OCI-LY7 (cell line): ENCODE measurements around the gene GDAP2. TPM values are rescaled to one million over a fixed set of nuclear protein-coding genes. Genes with fewer than 3 reads are reported as not detected.

ENCODE experiments used
- BruUV-seq: library from RNA; stranded (reverse); fragments of 400-500 nt; replicated peaks from 2 replicates; lab custom pipeline; 2021; lab: Mats Ljungman, UMichigan
- CTCF ChIA-PET: fragments of 300-600 bp; sonication (Branson Sonifier 250); formaldehyde crosslinking; loops from one replicate; lab custom pipeline; 2022; ENCODE audit warnings: antibody characterized with exemption; ENCODE audit not compliant: unreplicated experiment; lab: Charles Lee
- POLR2A ChIA-PET: fragments of 300-600 bp; sonication (Branson Sonifier 250); formaldehyde crosslinking; loops from one replicate; lab custom pipeline; 2022; ENCODE audit warnings: antibody characterized with exemption; lab: Charles Lee
- DNase-seq: peaks from one replicate; pipeline ENCODE4 v3.0.0-alpha.2; 2015; ENCODE audit warnings: low spot score
- H2AFZ ChIP-seq: fragments of 200-600 bp; sonication (generic), shearing (Covaris generic); 2 replicates; pipeline ENCODE4 v1.6.1; 2014; ENCODE audit warnings: mild to moderate bottlenecking, antibody characterized with exemption, low read length, moderate library complexity
- H3K27ac ChIP-seq: fragments of 200-600 bp; sonication (generic); 2 replicates; pipeline ENCODE4 v1.5.1; 2014; ENCODE audit warnings: mixed run types, low read depth, mild to moderate bottlenecking, moderate library complexity, low read length, inconsistent platforms; ENCODE audit not compliant: poor library complexity, severe bottlenecking
- H3K36me3 ChIP-seq: fragments of 200-600 bp; sonication (generic); 2 replicates; pipeline ENCODE4 v1.6.1; 2014; ENCODE audit warnings: mild to moderate bottlenecking, antibody characterized with exemption, low read length, moderate library complexity, mixed read lengths; ENCODE audit not compliant: insufficient read depth
- H3K4me1 ChIP-seq: fragments of 200-600 bp; sonication (generic); 2 replicates; pipeline ENCODE4 v1.5.1; 2014; ENCODE audit warnings: mild to moderate bottlenecking, low read length; ENCODE audit not compliant: insufficient read depth, poor library complexity, severe bottlenecking
- H3K4me2 ChIP-seq: fragments of 200-600 bp; sonication (generic); 2 replicates; pipeline ENCODE4 v1.6.1; 2014; ENCODE audit warnings: mild to moderate bottlenecking, low read length
- H3K4me3 ChIP-seq: fragments of 200-600 bp; sonication (generic); 2 replicates; pipeline ENCODE4 v1.5.1; 2014; ENCODE audit warnings: mild to moderate bottlenecking, low read depth, low read length; ENCODE audit not compliant: poor library complexity, severe bottlenecking
- H3K79me2 ChIP-seq: fragments of 200-600 bp; sonication (generic); 2 replicates; pipeline ENCODE4 v1.6.1; 2016; ENCODE audit warnings: low read depth, mild to moderate bottlenecking, low read length, moderate library complexity, mixed read lengths; ENCODE audit not compliant: insufficient read depth
- H3K9me2 ChIP-seq: fragments of 200-600 bp; sonication (generic); 2 replicates; pipeline ENCODE4 v1.6.1; 2016; ENCODE audit warnings: mild to moderate bottlenecking, low read length, mixed read lengths; ENCODE audit not compliant: insufficient read depth
- H3K9me3 ChIP-seq: fragments of 200-600 bp; sonication (generic); 2 replicates; pipeline ENCODE4 v1.6.1; 2014; ENCODE audit warnings: mild to moderate bottlenecking, mixed run types, low read length, mixed read lengths
- H4K20me1 ChIP-seq: fragments of 200-600 bp; sonication (generic); 2 replicates; pipeline ENCODE4 v1.6.1; 2014; ENCODE audit warnings: mild to moderate bottlenecking, antibody characterized with exemption, low read length, moderate library complexity, mixed read lengths; ENCODE audit not compliant: insufficient read depth
- CTCF ChIP-seq: fragments of 200-600 bp; sonication (generic); conservative IDR thresholded peaks from 2 replicates; pipeline ENCODE4 v1.5.1; 2014; ENCODE audit warnings: mild to moderate bottlenecking, antibody characterized with exemption, low read length, moderate library complexity, mixed read lengths
- EZH2phosphoT487 ChIP-seq: fragments of 200-600 bp; sonication (generic); IDR thresholded peaks from 2 replicates; pipeline ENCODE4 v1.6.1; 2018; ENCODE audit warnings: low read depth, borderline replicate concordance, mild to moderate bottlenecking, mixed run types, antibody characterized with exemption, low read length, moderate library complexity, mixed read lengths
- intact Hi-C: fragments of 100-400 bp; cut with micrococcal nuclease; formaldehyde crosslinking; loops from one replicate; pipeline ENCODE4 v1.10.0; 2022; ENCODE audit not compliant: unreplicated experiment
- total RNA-seq, 2 experiments: library from RNA; depleted of rRNA in 1 of 2; stranded (reverse); fragments of >200 nt in 1 of 2; shearing (Covaris generic) in 1 of 2; gene quantifications; 2 replicates each; pipeline ENCODE4 v1.2.3, GENCODE V29; 2014 to 2022

Gene GDAP2
- total RNA-seq, 2 experiments from 2014 or later = 13.9 to 26.8 TPM

GRCh38 chr1:117971777-117972176 lies 42.4 kb upstream of the GDAP2 start:
- Histone ChIP-seq H3K36me3 (no peaks in the 10 kb centered on the region), H3K9me3 (no peaks in the 10 kb centered on the region), H3K27ac (no peak overlapping the region), H3K4me2 (no peak overlapping the region), H2AFZ (no peak overlapping the region), H3K9me2 (no peaks in the 10 kb centered on the region), H3K79me2 (no peaks in the 10 kb centered on the region), H3K4me1 (no peaks in the 10 kb centered on the region), H4K20me1 (no peaks in the 10 kb centered on the region), H3K4me3 (no peak overlapping the region)
- TF ChIP-seq CTCF (no peak), EZH2phosphoT487 (no peak)
- intact Hi-C loops = no loop called here
- POLR2A ChIA-PET = no interaction called here
- no peak for DNase-seq
- CTCF ChIA-PET = no interaction called here
- BruUV-seq = no TSS peak

- Histone ChIP-seq H3K27ac (no peak overlapping the region), H4K20me1 (no peaks in the 10 kb centered on the region), H3K9me3 (no peaks in the 10 kb centered on the region), H3K4me1 (no peaks in the 10 kb centered on the region), H3K9me2 (no peaks in the 10 kb centered on the region), H3K4me3 (no peak overlapping the region), H3K36me3 (no peaks in the 10 kb centered on the region), H2AFZ (no peak overlapping the region), H3K79me2 (no peaks in the 10 kb centered on the region), H3K4me2 (no peak overlapping the region)
- no peak for DNase-seq
- intact Hi-C loops = no loop called here
- no peak for TF ChIP-seq EZH2phosphoT487
- no peak for TF ChIP-seq CTCF
- ChIA-PET CTCF (no interaction called here), POLR2A (interaction anchor here (1.3 kb wide), 1 partner anchor 10 kb away, joined by 3 read pairs; no protein-coding TSS in a partner anchor)
- BruUV-seq = no TSS peak
Observed at GRCh38 chr1:117970252-117970651, 40.8 kb upstream of the GDAP2 start.

- H3K27ac ChIP-seq = no peak overlapping the region
- no TSS peak for BruUV-seq
- no peak for DNase-seq
- no peak overlapping the region for H3K4me3 ChIP-seq
- intact Hi-C loops = no loop called here
- peaks cover 2% of the 10 kb centered on the region; the same call in 1 of the 2 replicates for H3K36me3 ChIP-seq
- no peak for TF ChIP-seq EZH2phosphoT487
- no peak for TF ChIP-seq CTCF
- no peaks in the 10 kb centered on the region for H3K4me1 ChIP-seq
- no peaks in the 10 kb centered on the region for H3K9me2 ChIP-seq
- no peak overlapping the region for H3K4me2 ChIP-seq
- no peak overlapping the region for H2AFZ ChIP-seq
- POLR2A ChIA-PET = interaction anchor here (0.6 to 0.7 kb wide), 3 partner anchors 14 to 24 kb away, joined by 3 to 7 read pairs (median 3); no protein-coding TSS in a partner anchor
- CTCF ChIA-PET = no interaction called here
- H4K20me1 ChIP-seq = no peaks in the 10 kb centered on the region
- no peaks in the 10 kb centered on the region for H3K9me3 ChIP-seq
- no peaks in the 10 kb centered on the region for H3K79me2 ChIP-seq
Observed at GRCh38 chr1:117967881-117968280, 38.5 kb upstream of the GDAP2 start.
